SHP77 treated with DMSO at 0.1 percent for 48 hours (cell line): ENCODE measurements around the gene CSTF1.
"Not testable (repeated sequence)": the region's sequence is repeated elsewhere in the genome, so short reads cannot be mapped to it uniquely, and the experiment has no call there.

Experiments used
- DNase-seq: peaks from one replicate; lab custom pipeline; 2025; lab: John Stamatoyannopoulos, UW

The CSTF1 gene

DNA sequence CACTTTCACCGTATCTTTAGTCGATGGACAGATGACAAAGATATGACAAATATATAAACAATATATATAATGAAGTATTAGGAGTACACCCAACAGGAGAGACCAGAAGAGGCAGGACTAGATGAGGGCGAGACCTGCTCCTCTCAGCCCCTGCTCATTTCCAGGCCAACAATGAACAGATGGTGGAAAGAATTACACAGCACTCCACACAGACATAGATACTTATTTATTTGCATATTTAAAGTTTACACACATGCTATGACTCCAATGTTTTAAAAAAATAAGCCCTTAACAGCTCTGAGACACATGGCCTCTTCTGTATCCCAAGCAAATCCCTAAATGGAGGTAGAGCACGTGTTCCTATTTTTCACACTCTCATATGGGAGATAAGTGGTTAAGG lies 23.3 kb upstream of the CSTF1 start:
- no peak for DNase-seq

DNA sequence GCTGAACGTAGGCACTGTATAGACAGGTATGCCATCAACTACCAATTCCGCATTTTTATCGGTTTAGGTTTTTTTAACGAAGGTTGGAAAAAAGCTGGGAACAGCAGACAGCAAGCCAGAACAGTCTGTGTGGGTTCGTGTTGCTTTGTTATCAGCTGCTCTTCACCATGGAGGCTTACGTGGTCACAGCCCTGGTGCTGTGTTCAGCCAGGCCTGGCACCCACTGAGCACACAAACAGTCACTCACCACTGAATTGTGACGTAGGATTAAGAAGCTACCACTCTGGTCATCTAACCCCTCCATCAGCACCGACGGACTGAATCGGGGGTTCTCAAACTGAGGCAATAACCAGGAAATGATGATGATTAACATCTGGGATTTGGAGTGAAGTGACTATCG lies 20.5 kb upstream of the CSTF1 start:
- DNase-seq: no peak

DNA sequence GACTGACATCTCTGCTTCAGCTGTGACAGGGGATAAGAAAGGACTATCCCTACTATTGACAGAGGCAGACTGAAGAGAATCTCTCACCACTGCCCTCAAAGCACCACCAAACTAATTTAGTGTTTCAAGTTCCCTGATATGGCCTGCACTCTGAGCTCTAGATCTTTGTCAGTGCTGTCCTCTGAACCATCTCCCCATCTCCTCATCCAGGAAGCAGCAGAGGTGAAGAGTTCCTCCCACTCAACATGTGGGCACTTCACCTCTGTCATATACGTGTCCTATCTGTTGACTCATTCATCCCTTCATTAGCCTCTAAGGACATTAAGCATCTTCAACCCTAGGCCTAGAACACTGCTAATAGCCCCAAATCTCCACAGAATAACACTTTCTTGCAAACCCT lies 19.6 kb upstream of the CSTF1 start:
- no peak for DNase-seq

DNA sequence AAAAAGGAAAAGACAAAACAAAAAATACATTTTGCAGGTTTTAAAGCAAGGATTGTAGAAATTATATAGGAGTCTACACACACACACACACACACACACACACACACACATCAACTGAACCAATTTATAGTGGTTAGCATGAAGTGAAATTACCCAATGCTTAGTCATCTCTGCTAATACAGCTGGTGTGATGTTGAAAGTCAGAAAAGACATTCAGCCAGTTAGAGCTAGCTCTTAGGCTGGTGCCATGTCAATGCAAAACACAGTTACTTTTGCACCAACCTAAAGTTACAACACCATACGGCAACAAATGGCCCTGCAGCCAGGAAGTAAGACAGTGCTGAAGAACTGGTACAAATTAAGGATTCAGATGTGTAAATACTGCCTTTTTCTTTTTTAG lies 18.5 kb upstream of the CSTF1 start:
- DNase-seq: no peak

DNA sequence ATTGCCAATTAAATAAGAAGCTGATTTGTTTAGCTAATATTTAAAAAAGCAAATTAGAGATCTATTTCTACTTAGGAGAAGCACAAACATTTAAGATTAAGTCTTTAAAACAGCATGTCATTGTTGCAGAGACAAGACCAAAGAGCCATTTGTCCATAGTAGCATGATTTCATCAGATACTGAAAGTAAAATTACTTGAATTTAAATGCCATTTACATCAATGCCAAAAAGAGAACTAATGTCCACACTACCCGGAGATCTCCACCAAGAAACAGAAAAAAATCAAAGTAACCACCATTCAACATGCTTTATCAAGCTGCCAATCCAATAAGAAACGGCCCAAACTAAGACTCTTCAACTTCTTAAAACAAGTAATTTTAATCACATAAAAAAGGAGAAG lies 16.1 kb upstream of the CSTF1 start:
- no peak for DNase-seq

DNA sequence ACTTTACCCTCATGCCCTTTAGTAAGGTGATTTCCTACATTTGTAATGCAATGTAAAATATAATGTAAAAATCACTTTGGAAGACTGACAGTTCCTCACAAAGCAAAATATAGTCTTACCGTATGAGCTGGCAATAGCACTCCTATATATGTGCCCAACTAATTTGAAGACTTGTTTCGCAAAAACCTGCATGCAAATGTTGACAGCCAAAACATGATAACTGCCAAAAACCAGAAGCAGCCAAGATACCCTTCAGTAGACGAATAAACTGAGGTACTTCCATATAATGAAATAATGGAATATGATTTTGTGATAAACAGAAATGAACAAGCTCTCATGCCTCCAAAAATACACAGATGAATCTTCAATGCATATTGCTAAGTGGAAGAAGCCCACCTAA lies 14.1 kb upstream of the CSTF1 start:
- no peak for DNase-seq

DNA sequence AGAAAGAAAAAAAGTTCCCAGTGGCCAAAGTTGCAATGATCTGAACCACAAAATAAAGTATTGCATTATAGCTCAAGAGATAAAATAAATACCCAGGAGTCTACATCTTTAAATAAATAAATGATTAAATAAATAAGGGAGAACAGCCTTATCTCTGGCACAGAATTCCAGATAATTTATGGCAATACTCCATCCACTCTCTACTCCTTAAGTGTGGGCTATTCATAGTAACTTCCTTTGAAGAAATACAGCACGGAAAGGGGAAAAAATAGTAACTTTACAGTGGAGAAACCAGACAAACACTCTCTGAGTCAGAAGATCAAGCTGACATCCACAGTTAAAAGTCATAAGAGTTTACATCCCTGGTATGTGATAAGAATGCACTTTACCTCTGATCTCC lies 12.1 kb upstream of the CSTF1 start:
- no peak for DNase-seq

DNA sequence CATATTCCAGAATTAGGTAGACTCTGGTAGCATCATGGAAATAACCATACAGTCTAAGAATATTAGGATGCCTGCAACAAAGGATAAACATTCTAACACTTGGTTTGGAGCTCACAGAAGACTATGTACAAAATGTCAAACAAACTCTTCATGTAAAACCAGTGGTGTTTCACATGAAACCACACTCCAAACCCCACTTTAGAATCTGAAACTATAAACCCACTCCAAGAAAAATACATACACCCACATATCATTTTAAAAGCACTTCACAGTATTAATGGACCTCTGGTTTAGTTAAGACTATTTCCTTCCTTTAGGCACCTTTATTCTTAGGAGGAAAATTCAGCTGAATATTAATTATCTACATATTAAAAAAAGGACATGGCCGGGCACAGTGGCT lies 10.9 kb upstream of the CSTF1 start:
- DNase-seq: no peak

DNA sequence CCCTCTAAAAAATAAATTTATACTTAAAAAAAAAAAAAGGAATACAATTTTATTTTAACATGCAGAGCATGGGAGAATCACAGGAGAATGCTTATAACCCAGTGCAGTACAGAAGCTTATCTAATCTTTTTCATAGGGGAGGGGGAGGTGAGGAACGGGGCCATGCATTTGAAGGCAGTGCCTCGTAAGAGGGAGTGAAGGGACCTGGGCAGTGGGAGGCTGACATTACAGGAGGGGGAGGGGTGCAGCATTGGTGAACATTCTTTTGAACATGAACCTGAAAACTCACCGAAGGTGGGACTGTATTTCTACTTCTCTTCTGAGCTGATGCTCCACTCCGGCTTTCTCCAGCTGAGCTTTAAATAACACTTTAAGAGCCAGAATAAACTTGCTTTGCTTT lies 9.7 kb upstream of the CSTF1 start:
- no peak for DNase-seq

DNA sequence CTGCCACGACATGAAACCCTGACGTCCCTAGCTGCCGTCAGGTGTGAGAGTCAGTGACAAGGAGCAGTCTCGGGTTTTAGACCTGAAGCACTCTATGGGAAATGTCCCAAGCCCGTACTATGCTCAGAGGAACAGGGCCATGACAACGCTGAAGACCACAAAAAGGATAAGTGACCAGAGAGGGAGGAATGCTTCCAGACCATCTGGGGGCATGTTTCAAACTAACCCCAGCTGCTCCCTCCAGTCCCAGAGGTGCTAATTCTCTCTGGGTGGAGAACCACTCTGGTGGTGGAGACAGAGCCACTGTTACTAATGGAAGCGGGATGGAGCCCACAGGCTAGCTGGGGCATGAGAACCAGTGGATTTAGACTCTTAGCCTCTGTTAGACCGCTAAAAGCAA lies 9.1 kb upstream of the CSTF1 start:
- no peak for DNase-seq

DNA sequence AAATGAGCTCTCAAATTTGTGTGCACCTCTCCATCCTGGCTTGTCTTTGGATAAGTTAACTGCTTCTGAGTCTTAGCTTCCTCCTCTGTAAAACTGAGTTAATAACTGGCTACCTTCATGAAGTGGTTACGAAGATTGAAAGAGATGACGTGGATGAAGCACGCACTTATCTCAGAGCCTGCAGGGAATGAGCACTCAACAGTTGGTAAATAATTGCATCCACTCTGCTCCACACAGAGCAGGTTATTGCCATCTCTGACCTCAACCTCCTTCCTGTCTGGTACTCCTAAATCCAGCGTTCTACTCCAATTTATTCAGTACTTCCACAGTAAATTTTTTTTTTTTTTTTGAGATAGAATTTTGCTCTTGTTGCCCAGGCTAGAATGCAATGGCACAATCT lies 7.3 kb upstream of the CSTF1 start:
- no peak for DNase-seq

DNA sequence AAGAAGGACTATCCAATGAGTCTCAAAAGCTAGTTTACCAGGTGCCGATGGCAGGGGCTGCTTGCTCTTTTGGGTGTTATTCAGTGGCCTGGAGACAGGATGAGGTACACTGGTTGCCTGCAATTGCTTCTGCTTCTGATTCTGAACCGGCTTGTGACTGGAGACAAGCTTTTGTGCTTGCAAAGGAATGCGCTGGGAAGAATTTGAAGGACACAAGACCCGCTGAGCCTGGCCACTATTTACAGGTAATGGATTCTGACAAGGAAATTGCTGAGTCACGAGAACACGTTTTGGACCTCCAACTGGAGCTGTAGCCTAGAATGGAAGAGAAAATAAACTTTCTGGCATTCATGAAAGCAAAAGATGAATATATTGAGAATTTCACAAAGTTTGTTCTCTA lies 6.2 kb upstream of the CSTF1 start:
- no peak for DNase-seq

DNA sequence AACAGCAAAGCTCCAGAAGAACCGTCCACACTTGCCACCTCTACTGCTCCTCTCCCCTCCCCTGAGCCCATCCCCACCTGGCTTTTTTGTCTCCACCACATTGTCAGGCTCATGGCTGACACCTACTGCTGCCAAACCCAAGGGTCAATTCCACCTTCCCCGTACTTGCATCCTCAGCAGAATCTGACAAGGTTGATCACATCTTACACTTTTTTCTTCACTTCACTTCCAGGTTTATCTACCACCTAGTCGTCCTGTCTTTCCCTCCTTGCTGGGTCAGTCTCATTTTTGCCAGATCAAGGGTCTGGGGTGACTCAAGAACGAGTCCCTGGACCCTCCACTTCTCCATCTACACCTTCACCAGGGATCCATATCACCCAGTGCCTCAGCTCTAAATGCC lies 3.6 kb upstream of the CSTF1 start:
- DNase-seq: no peak

DNA sequence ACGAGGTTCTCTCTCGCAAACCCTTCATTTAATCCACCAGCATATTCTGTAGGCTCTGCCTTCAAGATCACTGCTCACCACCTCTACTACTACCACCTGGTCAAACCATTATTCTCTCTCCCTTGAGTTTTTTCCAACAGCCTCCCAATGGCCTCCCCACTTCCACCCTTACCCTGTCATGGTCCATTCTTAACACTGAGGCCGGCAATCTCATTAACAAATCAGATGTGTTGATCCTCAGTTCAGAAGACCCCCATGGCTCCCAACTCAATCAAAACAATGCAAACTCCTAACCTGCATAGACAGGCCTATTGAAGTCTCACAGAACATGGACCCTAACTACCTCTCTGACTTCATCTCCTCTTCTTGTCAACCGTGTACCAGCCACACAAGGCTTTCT lies 2.6 kb upstream of the CSTF1 start:
- DNase-seq: no peak

DNA sequence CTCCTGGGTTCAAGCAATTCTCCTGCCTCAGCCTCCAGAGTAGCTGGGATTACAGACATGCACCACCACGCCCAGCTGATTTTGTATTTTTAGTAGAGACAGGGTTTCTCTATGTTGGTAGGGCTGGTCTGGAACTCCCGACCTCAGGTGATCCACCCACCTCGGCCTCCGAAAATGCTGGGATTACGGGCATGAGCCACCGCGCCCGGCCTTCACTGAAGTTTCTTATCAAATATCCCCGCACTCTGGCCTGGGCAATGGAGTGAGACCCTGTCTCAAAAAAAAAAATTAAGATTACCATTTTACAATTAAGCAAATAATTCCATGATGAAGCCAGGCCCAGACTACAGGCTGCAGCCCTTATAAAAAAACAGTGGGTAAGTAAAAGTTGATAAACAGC lies 2.0 kb upstream of the CSTF1 start:
- DNase-seq: not testable (repeated sequence)

DNA sequence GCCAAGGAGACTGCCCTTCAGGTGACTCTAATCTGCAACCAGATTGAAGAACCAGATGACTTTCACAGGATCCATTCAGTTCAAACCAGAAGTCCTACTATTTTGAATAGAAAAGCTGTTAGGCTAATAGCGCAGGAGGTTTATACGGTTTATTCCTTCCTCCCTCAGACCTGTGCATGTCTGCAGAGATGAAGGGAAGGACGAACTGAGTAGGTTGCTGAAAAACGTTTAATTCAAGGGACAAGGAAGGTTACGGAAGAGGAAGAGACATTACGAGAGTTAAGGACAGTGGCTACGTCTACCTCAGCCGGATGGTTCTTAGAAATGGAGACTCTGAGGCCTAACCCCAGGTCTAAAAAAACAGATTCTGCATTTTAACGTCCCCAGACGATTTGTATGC lies 1.4 kb upstream of the CSTF1 start:
- DNase-seq: no peak

DNA sequence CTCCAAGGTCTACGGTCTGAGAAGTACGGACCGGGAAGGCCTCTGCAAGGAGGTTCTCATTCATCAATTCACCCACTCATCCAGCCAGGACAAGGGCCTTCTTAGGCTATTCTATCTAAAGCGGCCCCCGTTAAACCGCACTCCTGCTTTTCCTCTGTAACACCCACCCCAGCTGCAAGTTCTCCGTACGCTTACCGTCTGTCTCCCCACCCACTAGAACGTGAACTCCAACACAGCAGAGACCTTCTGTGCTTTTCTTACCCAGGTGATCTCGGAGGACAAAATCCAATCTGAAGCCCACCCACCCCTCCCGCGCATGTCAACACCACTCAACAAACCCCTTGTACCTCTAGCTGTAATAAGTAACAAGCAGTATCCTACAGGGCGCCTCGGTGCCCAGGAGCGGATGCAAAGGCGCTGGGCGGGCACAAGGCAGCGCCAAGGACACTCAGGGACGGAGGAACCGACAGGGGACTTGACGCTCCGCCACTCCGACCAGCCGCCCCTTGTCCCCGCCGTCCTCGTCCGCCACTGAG lies 781 bp upstream of the CSTF1 start:
- DNase-seq: no peak

DNA sequence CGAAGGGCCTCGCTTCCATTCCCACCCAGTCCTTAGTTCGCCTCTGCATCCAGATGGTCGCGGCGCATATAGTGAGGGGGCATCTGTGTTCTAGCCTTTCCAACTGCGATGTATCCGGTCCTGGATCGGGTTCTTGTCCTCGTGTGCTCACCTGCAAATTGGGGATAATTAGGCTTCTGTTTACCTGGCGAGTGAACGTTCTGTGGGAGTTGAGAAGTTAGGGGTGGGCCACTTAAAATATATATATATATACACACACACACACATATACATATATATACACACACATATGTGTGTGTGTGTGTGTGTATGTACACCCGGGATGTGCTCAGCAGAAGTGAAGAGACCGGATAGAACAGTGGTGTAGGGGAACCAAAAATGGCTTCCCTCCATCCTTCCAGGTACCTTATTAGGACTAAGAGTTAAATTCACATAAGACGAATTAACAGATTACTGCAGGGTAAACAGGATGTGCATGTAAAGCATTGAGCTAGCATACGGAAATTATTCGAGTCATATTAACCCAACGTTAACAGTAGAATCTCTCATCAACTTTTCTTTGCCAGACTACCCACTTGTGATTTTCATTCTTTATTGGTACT lies 537 bp downstream of the CSTF1 start:
- DNase-seq: peak; percentile 66

DNA sequence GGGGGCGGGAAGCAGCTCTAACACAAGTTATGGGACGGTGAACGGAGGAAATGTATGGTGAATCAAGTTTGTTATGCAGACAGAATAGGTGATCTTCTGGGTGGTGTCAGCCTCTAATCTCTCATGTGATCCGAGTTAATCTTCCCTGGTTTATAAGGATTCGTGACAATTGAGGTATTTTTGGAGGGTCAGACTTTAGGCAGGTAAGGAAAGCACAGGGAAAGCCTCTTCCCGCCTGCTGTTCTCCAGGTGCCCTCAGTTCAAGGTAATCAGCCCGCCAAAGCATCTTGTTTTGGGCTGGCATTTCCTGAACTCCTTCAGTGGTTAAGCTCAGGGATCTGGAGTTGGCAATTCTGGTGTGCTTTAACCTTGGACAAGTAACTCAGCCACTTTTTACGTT lies 1.2 kb downstream of the CSTF1 start:
- no peak for DNase-seq

DNA sequence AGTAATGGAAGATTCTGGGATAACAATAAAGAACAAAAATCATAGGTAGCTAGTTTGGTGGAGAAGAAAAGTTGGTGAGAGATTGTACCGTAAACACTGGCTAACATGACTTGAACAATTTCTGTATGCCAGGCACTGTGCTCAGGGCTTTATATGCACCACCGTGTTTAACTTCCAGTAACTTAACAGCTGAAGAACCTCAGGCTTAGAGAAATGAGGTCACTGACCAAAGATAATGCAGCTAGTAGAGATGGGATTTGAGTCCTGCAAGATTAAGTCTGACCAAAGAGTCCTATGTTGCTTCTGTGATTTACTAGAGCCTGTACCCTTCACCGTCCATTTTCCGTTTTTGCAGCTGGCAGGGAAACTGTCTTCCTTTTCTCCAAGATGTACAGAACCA lies 2.7 kb downstream of the CSTF1 start:
- no peak for DNase-seq

DNA sequence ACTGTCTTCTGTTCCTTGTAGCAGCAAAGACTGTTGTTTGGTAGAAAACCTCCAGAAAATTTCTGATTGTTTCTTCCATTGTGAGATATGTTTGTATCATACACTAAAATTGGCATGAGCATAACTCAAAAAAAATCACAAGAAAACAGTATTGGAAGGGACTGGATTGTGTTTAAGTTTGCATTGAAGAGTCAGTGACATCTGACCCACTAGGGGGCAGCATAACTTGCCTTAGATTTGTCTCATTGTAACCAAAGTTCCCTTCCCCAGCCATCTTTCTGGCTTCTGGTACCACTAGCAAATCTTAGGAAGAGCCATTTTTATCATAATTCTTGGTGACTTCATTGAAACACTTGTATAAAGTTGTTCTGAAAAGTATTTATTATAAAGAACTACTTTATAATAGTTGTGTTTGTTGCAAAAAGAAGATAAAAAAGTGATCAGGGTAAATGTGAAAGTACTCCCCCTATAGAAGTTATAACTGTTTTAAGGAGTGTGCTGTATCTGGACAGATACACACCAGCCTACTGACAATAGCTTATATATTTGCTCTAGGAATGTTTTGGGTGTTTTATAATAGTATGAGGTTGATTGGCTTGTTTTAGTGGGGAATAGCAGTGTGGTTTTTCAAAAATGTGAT lies 7.7 kb downstream of the CSTF1 start:
- peak; percentile 51 for DNase-seq

DNA sequence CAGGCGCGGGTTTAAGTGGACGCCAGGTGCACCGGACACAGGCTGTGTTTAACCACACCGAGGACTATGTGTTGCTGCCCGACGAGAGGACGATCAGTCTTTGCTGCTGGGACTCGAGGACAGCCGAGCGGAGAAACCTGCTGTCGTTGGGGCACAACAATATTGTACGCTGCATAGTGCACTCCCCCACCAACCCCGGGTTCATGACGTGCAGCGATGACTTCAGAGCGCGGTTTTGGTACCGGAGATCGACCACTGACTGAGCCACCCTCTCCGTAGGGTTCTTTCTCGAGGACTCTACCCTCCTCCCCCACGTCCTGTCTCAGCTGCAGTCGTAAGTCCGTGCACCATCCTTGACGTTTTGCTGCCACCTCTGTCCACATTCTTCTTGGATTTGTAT lies 11.0 kb downstream of the CSTF1 start:
- no peak for DNase-seq

DNA sequence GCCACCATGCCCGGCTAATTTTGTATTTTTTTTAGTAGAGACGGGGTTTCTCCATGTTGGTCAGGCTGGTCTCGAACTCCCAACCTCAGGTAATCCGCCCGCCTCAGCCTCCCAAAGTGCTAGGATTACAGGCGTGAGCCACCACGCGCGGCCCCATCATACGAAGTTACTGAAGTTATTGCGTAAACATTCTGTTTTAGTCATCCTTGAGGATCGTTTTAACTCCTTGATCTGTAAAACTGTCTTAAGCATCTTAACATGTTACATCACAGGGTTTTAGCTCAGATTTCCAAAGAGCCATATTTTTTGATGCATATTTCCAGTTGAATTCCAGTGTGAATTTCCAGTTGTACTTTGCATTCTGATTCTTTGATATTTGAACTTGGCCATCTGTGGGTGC lies 12.9 kb downstream of the CSTF1 start:
- DNase-seq: not testable (repeated sequence)

DNA sequence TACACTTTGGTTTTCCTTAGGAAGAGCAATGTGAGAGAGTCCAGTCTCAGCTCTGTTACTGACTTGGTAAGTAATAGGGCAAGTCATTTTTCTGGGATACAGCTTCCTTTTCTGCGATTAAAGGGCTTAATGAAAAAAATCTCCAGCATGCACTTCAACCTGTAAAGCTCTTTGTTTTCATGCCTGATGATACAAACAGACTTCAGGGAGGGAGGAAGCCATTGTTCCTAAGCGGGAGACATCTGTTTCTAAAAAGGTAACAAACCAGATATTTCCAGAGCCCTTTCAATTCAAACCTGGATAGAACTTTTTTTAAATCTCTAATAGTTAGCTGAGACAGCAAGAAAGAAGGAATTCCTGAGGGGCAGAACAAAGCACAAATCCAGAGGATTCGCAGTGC lies 14.5 kb downstream of the CSTF1 start:
- DNase-seq: no peak
